Measurements from ENCODE around the gene TP53. TPM values are rescaled to one million over a fixed set of nuclear protein-coding genes. Genes with fewer than 3 reads are reported as not detected.

The TP53 gene
- polyA plus RNA-seq, 3 donors: 16.2 to 35.1 (median 25.8) TPM

DNA sequence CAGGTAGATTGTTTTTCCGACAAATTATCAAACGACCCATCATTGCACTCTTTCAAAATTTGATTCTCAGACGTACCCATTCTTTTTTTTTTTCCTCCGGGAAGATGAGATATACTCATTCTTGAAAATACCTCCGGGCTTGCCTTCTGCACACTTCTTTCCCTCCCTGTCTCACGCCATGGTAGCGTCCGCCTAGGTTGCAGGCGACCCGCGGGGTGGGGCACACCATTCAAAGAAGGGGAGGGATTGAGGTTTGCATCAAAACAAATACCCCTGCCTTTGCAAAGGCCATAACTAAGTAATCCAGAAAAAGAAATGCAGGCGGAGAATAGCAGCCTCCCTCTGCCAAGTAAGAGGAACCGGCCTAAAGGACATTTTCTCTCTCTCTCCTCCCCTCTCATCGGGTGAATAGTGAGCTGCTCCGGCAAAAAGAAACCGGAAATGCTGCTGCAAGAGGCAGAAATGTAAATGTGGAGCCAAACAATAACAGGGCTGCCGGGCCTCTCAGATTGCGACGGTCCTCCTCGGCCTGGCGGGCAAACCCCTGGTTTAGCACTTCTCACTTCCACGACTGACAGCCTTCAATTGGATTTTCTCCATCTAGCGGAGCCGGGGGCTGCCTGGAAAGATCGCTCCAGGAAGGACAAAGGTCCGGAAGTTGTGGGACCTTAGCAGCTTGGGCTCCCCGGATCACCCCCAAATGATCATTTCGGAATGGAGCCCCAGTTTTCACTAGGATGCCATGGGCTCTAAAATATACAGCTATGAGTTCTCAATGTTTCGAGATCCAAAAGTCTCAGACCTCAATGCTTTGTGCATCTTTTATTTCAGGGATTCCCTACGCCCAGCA is 843 bp downstream of the TP53 start:
- peak overlapping the region; percentile 96 to 100 for H3K4me3 Mint-ChIP-seq
- H3K4me3 ChIP-seq (replicated peaks in 1 of 3; ENCODE audit: low read depth in 2 of 3, low read length in 3 of 3): peak overlapping the region; percentile 85 to 99 (median 99)
- H3K79me2 ChIP-seq (ENCODE audit: insufficient read depth, low read length): peaks cover 61% of the 10 kb centered on the region
- peak overlapping the region; percentile 100 for H3K27ac ChIP-seq (ENCODE audit: low read depth in 1 of 2, low read length in 2 of 2)
- peaks cover 13 to 24% of the 10 kb centered on the region in 2 donors for H3K36me3 Mint-ChIP-seq
- 0% methylated on average over 15 of the region's 30 CpGs for WGBS (ENCODE audit: insufficient coverage)
- no peaks in the 10 kb centered on the region for H3K9me3 ChIP-seq (replicated peaks in 1 of 2; ENCODE audit: control insufficient read depth in 1 of 2, insufficient read depth in 1 of 2, low read length in 2 of 2)
- H3K4me1 ChIP-seq (ENCODE audit: control insufficient read depth in 1 of 2, insufficient read depth in 2 of 2, low read length in 2 of 2): peaks cover 24 to 35% of the 10 kb centered on the region in 2 donors
- H4K20me1 ChIP-seq (ENCODE audit: insufficient read depth, low read length): peaks cover 14% of the 10 kb centered on the region
- peaks cover 0 to 2% (median 0%) of the 10 kb centered on the region in 7 donors for H3K9me3 Mint-ChIP-seq
- intact Hi-C loops (cut with micrococcal nuclease): loop anchor here (2.0 to 10.0 kb wide), 8 partner anchors 59 to 382 kb away; partner anchors contain the start of genes SAT2 (in 2 of the 2), CD68 (in 1 of the 2), EIF5A (in 1 of the 2) and FGF11 (in 1 of the 2)
- peak overlapping the region; percentile 99 to 100 (median 100) for H3K27ac Mint-ChIP-seq
- H3K9ac ChIP-seq (ENCODE audit: insufficient read depth, low read length, poor library complexity, severe bottlenecking): peak overlapping the region; percentile 99
- H3K27me3 ChIP-seq (ENCODE audit: control insufficient read depth in 2 of 2, insufficient read depth in 2 of 2, low read length in 2 of 2): no peaks in the 10 kb centered on the region
- TF ChIP-seq, protein P1, sequence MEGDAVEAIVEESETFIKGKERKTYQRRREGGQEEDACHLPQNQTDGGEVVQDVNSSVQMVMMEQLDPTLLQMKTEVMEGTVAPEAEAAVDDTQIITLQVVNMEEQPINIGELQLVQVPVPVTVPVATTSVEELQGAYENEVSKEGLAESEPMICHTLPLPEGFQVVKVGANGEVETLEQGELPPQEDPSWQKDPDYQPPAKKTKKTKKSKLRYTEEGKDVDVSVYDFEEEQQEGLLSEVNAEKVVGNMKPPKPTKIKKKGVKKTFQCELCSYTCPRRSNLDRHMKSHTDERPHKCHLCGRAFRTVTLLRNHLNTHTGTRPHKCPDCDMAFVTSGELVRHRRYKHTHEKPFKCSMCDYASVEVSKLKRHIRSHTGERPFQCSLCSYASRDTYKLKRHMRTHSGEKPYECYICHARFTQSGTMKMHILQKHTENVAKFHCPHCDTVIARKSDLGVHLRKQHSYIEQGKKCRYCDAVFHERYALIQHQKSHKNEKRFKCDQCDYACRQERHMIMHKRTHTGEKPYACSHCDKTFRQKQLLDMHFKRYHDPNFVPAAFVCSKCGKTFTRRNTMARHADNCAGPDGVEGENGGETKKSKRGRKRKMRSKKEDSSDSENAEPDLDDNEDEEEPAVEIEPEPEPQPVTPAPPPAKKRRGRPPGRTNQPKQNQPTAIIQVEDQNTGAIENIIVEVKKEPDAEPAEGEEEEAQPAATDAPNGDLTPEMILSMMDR (IDR thresholded peaks at IDR 0.05): no peak
- no peaks in the 10 kb centered on the region for H3K36me3 ChIP-seq (replicated peaks in 1 of 2; ENCODE audit: control insufficient read depth in 1 of 2, insufficient read depth in 2 of 2, low read length in 2 of 2)
- H3K27me3 Mint-ChIP-seq (ENCODE audit: low read depth in 3 of 3): no peaks in the 10 kb centered on the region
- peaks cover 32% of the 10 kb centered on the region for H3K4me1 Mint-ChIP-seq
- H3K4me2 ChIP-seq (replicated peaks; ENCODE audit: extremely low read depth, low read length, poor library complexity, severe bottlenecking): peak overlapping the region; percentile 77
- DNase-seq: peak; percentile 79 to 85 (median 85)
- peak overlapping the region; percentile 82 for H2AFZ ChIP-seq (ENCODE audit: insufficient read depth, low read depth, low read length, poor library complexity, severe bottlenecking)

- peak overlapping the region; percentile 99 for H3K9ac ChIP-seq (ENCODE audit: insufficient read depth, low read length, poor library complexity, severe bottlenecking)
- Mint-ChIP-seq H3K4me1 (peaks cover 32% of the 10 kb centered on the region), H3K4me3 (peak overlapping the region; percentile 96 to 100), H3K27me3 (ENCODE audit: low read depth in 3 of 3) (no peaks in the 10 kb centered on the region), H3K27ac (peak overlapping the region; percentile 99 to 100 (median 100)), H3K9me3 (peaks cover 0 to 2% (median 0%) of the 10 kb centered on the region in 7 donors), H3K36me3 (peaks cover 10 to 19% of the 10 kb centered on the region in 2 donors)
- H3K36me3 ChIP-seq (replicated peaks in 1 of 2; ENCODE audit: control insufficient read depth in 1 of 2, insufficient read depth in 2 of 2, low read length in 2 of 2): no peaks in the 10 kb centered on the region
- peak; percentile 93 to 95 (median 94) for DNase-seq
- peaks cover 18% of the 10 kb centered on the region for H4K20me1 ChIP-seq (ENCODE audit: insufficient read depth, low read length)
- peak overlapping the region; percentile 82 for H2AFZ ChIP-seq (ENCODE audit: insufficient read depth, low read depth, low read length, poor library complexity, severe bottlenecking)
- peak overlapping the region; percentile 85 to 99 (median 99) for H3K4me3 ChIP-seq (replicated peaks in 1 of 3; ENCODE audit: low read depth in 2 of 3, low read length in 3 of 3)
- intact Hi-C loops (cut with micrococcal nuclease): loop anchor here (2.0 to 10.0 kb wide), 8 partner anchors 58 to 381 kb away; partner anchors contain the start of genes SAT2 (in 2 of the 2), CD68 (in 1 of the 2), EIF5A (in 1 of the 2) and FGF11 (in 1 of the 2)
- H3K79me2 ChIP-seq (ENCODE audit: insufficient read depth, low read length): peaks cover 66% of the 10 kb centered on the region
- TF ChIP-seq, protein P1 (IDR thresholded peaks at IDR 0.05): no peak
- peak overlapping the region; percentile 77 for H3K4me2 ChIP-seq (replicated peaks; ENCODE audit: extremely low read depth, low read length, poor library complexity, severe bottlenecking)
- peak overlapping the region; percentile 100 for H3K27ac ChIP-seq (ENCODE audit: low read depth in 1 of 2, low read length in 2 of 2)
- no peaks in the 10 kb centered on the region for H3K27me3 ChIP-seq (ENCODE audit: control insufficient read depth in 2 of 2, insufficient read depth in 2 of 2, low read length in 2 of 2)
- WGBS (ENCODE audit: insufficient coverage): 8% methylated on average over 38 of the region's 44 CpGs
- H3K4me1 ChIP-seq (ENCODE audit: control insufficient read depth in 1 of 2, insufficient read depth in 2 of 2, low read length in 2 of 2): peaks cover 24 to 35% of the 10 kb centered on the region in 2 donors
- no peaks in the 10 kb centered on the region for H3K9me3 ChIP-seq (replicated peaks in 1 of 2; ENCODE audit: control insufficient read depth in 1 of 2, insufficient read depth in 1 of 2, low read length in 2 of 2)
Measured at GRCh38 chr17:7685533-7686221, 1.6 kb downstream of the TP53 start.

Measured in CD14-positive monocyte (primary cell).